H4 (cell line): ENCODE data around the gene C1QB. TPM values are rescaled to one million over a fixed set of nuclear protein-coding genes. Genes with fewer than 3 reads are reported as not detected.
"Not testable (repeated sequence)": the region's sequence is repeated elsewhere in the genome, so short reads cannot be mapped to it uniquely, and the experiment has no call there.

ENCODE experiments used
- DNase-seq: peaks from one replicate; pipeline ENCODE4 v3.0.0-alpha.2; 2015; ENCODE audit warnings: low spot score
- total RNA-seq: library from RNA; depleted of rRNA; stranded (reverse); fragments of >200 nt; shearing (Covaris generic); gene quantifications from 2 replicates; pipeline ENCODE4 v1.2.3, GENCODE V29; 2014

The C1QB gene
- total RNA-seq, 1 experiment from 2014 or later, result not detected

- no peak for DNase-seq
These were observed 9.3 kb downstream of the C1QB start for GRCh38 chr1:22662318-22662717.

GRCh38 chr1:22662986-22663408 lies 10.0 kb downstream of the C1QB start:
- no peak for DNase-seq

- no peak for DNase-seq
These were observed 12.7 kb downstream of the C1QB start for GRCh38 chr1:22665752-22666151.

GRCh38 chr1:22666412-22666811 lies 13.4 kb downstream of the C1QB start:
- DNase-seq, result no peak

- not testable (repeated sequence) for DNase-seq
These were observed 15.8 kb downstream of the C1QB start for GRCh38 chr1:22668840-22669239.

- no peak for DNase-seq
These were observed 17.4 kb downstream of the C1QB start for GRCh38 chr1:22670352-22670975.

GRCh38 chr1:22671999-22672398 lies 19.0 kb downstream of the C1QB start:
- no peak for DNase-seq

- peak; percentile 54 for DNase-seq
These were observed 20.7 kb downstream of the C1QB start for GRCh38 chr1:22673486-22674409.

- no peak for DNase-seq
These were observed 21.3 kb downstream of the C1QB start for GRCh38 chr1:22674410-22674749.

- not testable (repeated sequence) for DNase-seq
These were observed 23.1 kb downstream of the C1QB start for GRCh38 chr1:22676151-22676550.

GRCh38 chr1:22676916-22677583 lies 24.0 kb downstream of the C1QB start:
- DNase-seq, result no peak

GRCh38 chr1:22677931-22678896 lies 25.2 kb downstream of the C1QB start:
- DNase-seq, result no peak

- DNase-seq, result no peak
These were observed 27.7 kb downstream of the C1QB start for GRCh38 chr1:22680726-22681125.

GRCh38 chr1:22681556-22682276 lies 28.7 kb downstream of the C1QB start:
- no peak for DNase-seq

GRCh38 chr1:22683547-22683946 lies 30.5 kb downstream of the C1QB start:
- DNase-seq, result no peak

- DNase-seq, result no peak
These were observed 32.6 kb downstream of the C1QB start for GRCh38 chr1:22685591-22686059.

GRCh38 chr1:22687191-22687590 lies 34.2 kb downstream of the C1QB start:
- no peak for DNase-seq

GRCh38 chr1:22688466-22688865 lies 35.4 kb downstream of the C1QB start:
- DNase-seq, result no peak

GRCh38 chr1:22689505-22689904 lies 36.5 kb downstream of the C1QB start:
- DNase-seq, result peak; percentile 62

- no peak for DNase-seq
These were observed 38.2 kb downstream of the C1QB start for GRCh38 chr1:22691031-22691753.
